ENCODE results near the gene RGS6. TPM values are rescaled to one million over a fixed set of nuclear protein-coding genes. Genes with fewer than 3 reads are reported as not detected.

RGS6 gene
- total RNA-seq, 2 experiments from 2014 or later = not detected

- TF ChIP-seq CTCF (conservative IDR thresholded peaks at IDR 0.05; ENCODE audit: low read length) (no peak), EZH2phosphoT487 (IDR thresholded peaks at IDR 0.05; ENCODE audit: borderline replicate concordance, low read depth, low read length) (no peak)
- H3K4me1 ChIP-seq (ENCODE audit: insufficient read depth, low read length, poor library complexity, severe bottlenecking) = no peaks in the 10 kb centered on the region
- ChIA-PET CTCF (ENCODE audit: unreplicated experiment) (no interaction called here), POLR2A (no interaction called here)
- no peak overlapping the region for H3K27ac ChIP-seq (ENCODE audit: low read depth, low read length, poor library complexity, severe bottlenecking)
- intact Hi-C loops (cut with micrococcal nuclease; ENCODE audit: unreplicated experiment) = no loop called here
- DNase-seq (ENCODE audit: low spot score) = no peak
- no peak overlapping the region for H2AFZ ChIP-seq (ENCODE audit: low read length)
- no peaks in the 10 kb centered on the region for H4K20me1 ChIP-seq (ENCODE audit: insufficient read depth, low read length)
- H3K9me2 ChIP-seq (ENCODE audit: insufficient read depth, low read length) = no peaks in the 10 kb centered on the region
- no peaks in the 10 kb centered on the region for H3K36me3 ChIP-seq (ENCODE audit: insufficient read depth, low read length)
- no peak overlapping the region for H3K4me2 ChIP-seq (ENCODE audit: low read length)
- BruUV-seq (replicated peaks) = no TSS peak
- H3K4me3 ChIP-seq (ENCODE audit: low read depth, low read length, poor library complexity, severe bottlenecking) = no peak overlapping the region
- H3K79me2 ChIP-seq (ENCODE audit: insufficient read depth, low read depth, low read length) = no peaks in the 10 kb centered on the region
- H3K9me3 ChIP-seq (ENCODE audit: low read length) = no peaks in the 10 kb centered on the region
These were observed 157.4 kb downstream of the RGS6 start for GRCh38 chr14:72089625-72090024.

- no peak for TF ChIP-seq EZH2phosphoT487 (IDR thresholded peaks at IDR 0.05; ENCODE audit: borderline replicate concordance, low read depth, low read length)
- TF ChIP-seq CTCF (conservative IDR thresholded peaks at IDR 0.05; ENCODE audit: low read length) = no peak
- Histone ChIP-seq H3K4me2 (ENCODE audit: low read length) (no peak overlapping the region), H3K36me3 (ENCODE audit: insufficient read depth, low read length) (no peaks in the 10 kb centered on the region), H3K4me1 (ENCODE audit: insufficient read depth, low read length, poor library complexity, severe bottlenecking) (no peaks in the 10 kb centered on the region), H3K27ac (ENCODE audit: low read depth, low read length, poor library complexity, severe bottlenecking) (no peak overlapping the region), H3K79me2 (ENCODE audit: insufficient read depth, low read depth, low read length) (no peaks in the 10 kb centered on the region), H3K9me2 (ENCODE audit: insufficient read depth, low read length) (no peaks in the 10 kb centered on the region), H3K4me3 (ENCODE audit: low read depth, low read length, poor library complexity, severe bottlenecking) (no peak overlapping the region), H4K20me1 (ENCODE audit: insufficient read depth, low read length) (no peaks in the 10 kb centered on the region), H3K9me3 (ENCODE audit: low read length) (no peaks in the 10 kb centered on the region), H2AFZ (ENCODE audit: low read length) (no peak overlapping the region)
- POLR2A ChIA-PET = no interaction called here
- intact Hi-C loops (cut with micrococcal nuclease; ENCODE audit: unreplicated experiment) = no loop called here
- no TSS peak for BruUV-seq (replicated peaks)
- CTCF ChIA-PET (ENCODE audit: unreplicated experiment) = no interaction called here
- DNase-seq (ENCODE audit: low spot score) = no peak
These were observed 162.8 kb downstream of the RGS6 start for GRCh38 chr14:72094844-72095582.

DNA sequence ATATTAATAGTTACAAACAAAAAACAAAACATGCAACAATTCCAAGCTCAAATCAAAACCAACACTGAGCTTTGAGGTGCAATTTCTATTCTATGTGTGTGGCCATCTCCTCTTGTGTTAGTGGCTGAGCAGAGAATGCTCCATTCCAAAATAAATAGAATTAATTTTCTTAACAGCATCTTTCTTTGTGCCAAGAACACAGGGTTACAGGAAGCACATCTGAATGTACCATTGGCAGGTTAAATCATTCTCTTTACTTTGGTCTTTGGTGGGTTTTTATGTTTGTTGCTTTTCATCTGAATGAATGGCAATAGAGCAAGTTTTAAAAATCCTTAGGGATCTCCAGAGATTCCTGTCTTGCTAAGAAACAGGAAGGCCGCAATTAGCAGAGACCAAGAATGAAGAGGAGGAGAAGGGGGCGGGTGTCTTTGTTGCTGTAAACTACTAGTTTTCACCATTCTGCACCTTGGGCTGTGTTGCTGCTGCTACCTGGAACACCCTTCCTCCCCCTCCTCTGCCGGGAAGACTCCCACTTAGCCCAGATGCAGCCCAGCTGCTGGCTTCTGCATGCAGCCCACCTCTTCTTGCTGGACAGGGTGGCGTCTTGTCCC lies 165.0 kb downstream of the RGS6 start:
- intact Hi-C loops (cut with micrococcal nuclease; ENCODE audit: unreplicated experiment) = no loop called here
- Histone ChIP-seq H3K36me3 (ENCODE audit: insufficient read depth, low read length) (no peaks in the 10 kb centered on the region), H3K9me2 (ENCODE audit: insufficient read depth, low read length) (no peaks in the 10 kb centered on the region), H3K4me2 (ENCODE audit: low read length) (no peak overlapping the region), H2AFZ (ENCODE audit: low read length) (no peak overlapping the region), H3K4me3 (ENCODE audit: low read depth, low read length, poor library complexity, severe bottlenecking) (no peak overlapping the region), H3K4me1 (ENCODE audit: insufficient read depth, low read length, poor library complexity, severe bottlenecking) (no peaks in the 10 kb centered on the region), H3K79me2 (ENCODE audit: insufficient read depth, low read depth, low read length) (no peaks in the 10 kb centered on the region), H3K27ac (ENCODE audit: low read depth, low read length, poor library complexity, severe bottlenecking) (no peak overlapping the region), H4K20me1 (ENCODE audit: insufficient read depth, low read length) (no peaks in the 10 kb centered on the region), H3K9me3 (ENCODE audit: low read length) (no peaks in the 10 kb centered on the region)
- no TSS peak for BruUV-seq (replicated peaks)
- POLR2A ChIA-PET = no interaction called here
- TF ChIP-seq CTCF (conservative IDR thresholded peaks at IDR 0.05; ENCODE audit: low read length) = no peak
- TF ChIP-seq EZH2phosphoT487 (IDR thresholded peaks at IDR 0.05; ENCODE audit: borderline replicate concordance, low read depth, low read length) = no peak
- DNase-seq (ENCODE audit: low spot score) = no peak
- CTCF ChIA-PET (ENCODE audit: unreplicated experiment) = no interaction called here

Data from OCI-LY7 (cell line).